Posterior vena cava (tissue), 2 donors: ENCODE results near the gene TEF. TPM values are rescaled to one million over a fixed set of nuclear protein-coding genes. Genes with fewer than 3 reads are reported as not detected.
"Not testable (repeated sequence)": the region's sequence is repeated elsewhere in the genome, so short reads cannot be mapped to it uniquely, and the experiment has no call there.

Experiments
- DNase-seq: peaks from one replicate; pipeline ENCODE4 v3.0.0-alpha.2; 2020; ENCODE audit warnings: low spot score
- intact Hi-C, 2 donors: fragments of 100-400 bp; cut with DNase I; formaldehyde crosslinking; loops; one replicate each; pipeline versions ENCODE4 v1.14.1 to v1.14.2; 2022 to 2023
- total RNA-seq, 2 donors: library from RNA; stranded (reverse); fragmentation: NEBNext Ultra II Directional; extraction: Animal tissue kit (Norgen Biotek cat#: 25700); gene quantifications; one replicate each; pipeline ENCODE4 v1.2.1, GENCODE V29; 2021
- donor health status: DM: yes; HTN: yes; CAD: no.
- donor health status: DM: yes; HTN: yes; CAD: no.

Gene TEF
- total RNA-seq, 2 donors from 2014 or later, result 10.5 to 20.5 TPM

DNA sequence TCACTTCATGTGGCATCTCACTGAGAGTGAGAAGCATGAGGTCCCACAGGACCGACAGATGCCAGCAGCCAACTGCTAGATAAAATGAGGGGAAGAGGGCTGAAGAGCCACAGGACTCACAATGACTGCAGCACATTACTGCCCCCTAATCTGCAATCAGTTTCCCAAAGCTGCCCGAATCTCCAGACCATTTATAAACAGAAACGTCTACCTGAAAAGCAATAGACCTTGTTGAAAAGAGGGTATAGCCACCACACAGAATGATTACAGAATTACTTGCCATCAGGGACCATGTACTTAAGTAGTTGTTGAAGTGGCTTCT is 12.4 kb upstream of the TEF start:
- DNase-seq, result no peak
- intact Hi-C loops, result no loop called here

DNA sequence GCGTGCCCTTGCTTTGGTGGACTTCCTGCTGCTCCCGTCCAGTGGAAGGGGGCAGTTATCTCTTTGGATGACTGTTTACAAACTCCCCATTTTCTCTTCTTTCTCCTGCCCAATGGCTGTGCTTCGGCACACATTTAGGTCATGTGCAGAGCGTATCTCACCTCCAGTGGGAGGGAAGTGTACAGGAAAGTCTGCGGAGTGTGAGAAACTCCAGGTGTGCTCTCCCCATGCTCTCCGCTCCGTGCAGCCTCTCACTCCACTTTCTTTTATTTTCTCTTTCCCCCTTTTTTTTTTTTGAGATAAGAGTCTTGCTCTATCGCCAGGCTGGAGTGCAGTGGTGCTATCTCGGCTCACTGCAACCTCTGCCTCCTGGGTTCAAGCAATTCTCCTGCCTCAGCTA is 11.9 kb upstream of the TEF start:
- no peak for DNase-seq
- intact Hi-C loops, result no loop called here

- no peak for DNase-seq
Observed at GRCh38 chr22:41377846-41378245, 3.9 kb upstream of the TEF start.

GRCh38 chr22:41380993-41381328 is 781 bp upstream of the TEF start:
- intact Hi-C loops, result no loop called here
- peak; percentile 95 for DNase-seq

More at GRCh38 chr22:41377846-41378245, 3.9 kb upstream of the TEF start:
- intact Hi-C loops, result no loop called here

DNA sequence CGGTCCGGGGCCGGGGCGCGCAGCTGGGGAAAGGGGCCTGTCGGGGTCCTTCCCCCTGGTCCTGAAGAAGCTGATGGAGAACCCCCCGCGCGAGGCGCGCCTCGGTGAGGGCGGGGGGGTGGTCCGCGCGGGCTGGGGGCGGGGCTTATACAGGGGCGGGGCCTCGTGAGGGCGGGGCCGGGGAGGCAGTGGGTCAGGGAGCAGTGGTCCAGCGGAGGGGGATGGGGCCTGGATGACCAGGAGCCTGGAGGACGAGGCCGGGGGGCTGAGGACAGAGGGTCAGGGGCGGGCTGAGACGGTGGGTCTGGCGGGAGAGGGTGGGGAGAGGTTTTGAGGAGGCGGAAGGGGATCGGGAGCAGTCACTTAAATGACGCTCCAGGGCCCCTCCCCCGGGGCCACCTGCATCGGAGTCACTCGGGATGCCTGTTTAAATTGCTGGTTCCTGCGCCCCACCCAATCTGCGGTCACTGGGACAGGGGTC is 396 bp downstream of the TEF start:
- intact Hi-C loops, result no loop called here
- DNase-seq, result no peak

- no peak for DNase-seq
- intact Hi-C loops, result no loop called here
Observed at GRCh38 chr22:41382610-41383009, 868 bp downstream of the TEF start.

DNA sequence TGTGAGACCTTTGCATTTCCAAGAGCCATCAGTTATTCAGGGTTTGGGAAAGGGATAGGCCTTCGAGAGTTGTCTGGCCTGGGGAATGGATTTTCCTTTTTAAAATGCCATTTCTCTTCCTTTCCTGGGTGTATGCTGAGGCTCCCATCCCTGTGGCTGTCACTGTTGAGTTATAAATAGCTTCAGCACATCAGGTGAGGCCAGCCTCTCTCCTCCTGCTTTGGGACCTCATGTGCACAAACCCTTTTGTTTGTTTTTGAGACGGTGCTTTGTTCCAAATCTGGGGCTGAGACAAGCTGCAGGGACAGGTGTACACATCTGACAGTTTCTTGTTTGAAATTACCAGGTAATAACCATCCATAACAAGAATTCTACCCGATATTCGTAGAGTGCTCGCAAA is 1.3 kb downstream of the TEF start:
- intact Hi-C loops, result no loop called here

DNA sequence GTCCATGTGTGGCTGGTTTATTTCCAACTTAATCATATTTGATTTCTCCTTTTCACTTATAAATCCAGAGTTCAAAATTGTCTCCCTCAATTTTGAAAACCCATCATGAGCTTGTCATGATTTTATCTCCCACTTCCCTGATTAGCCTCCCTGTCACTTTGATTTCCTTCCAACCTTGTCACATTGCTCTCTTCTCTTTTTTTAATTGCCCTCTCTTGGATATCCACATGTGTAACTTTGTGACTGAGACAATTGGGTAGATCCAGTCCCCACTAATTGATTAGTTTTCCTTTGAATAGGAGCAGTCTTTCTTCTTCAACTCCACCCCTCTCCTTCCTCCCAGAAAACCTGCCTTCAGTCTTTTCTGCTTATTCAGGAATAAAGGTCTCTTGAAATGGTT is 2.4 kb downstream of the TEF start:
- DNase-seq, result no peak
- intact Hi-C loops, result no loop called here

More for the DNA sequence above, 1.3 kb downstream of the TEF start:
- no peak for DNase-seq

- no peak for DNase-seq
- intact Hi-C loops, result no loop called here
Observed at GRCh38 chr22:41387341-41387740, 5.6 kb downstream of the TEF start.

- intact Hi-C loops, result no loop called here
- DNase-seq, result no peak
Observed at GRCh38 chr22:41394012-41394356, 12.2 kb downstream of the TEF start.

DNA sequence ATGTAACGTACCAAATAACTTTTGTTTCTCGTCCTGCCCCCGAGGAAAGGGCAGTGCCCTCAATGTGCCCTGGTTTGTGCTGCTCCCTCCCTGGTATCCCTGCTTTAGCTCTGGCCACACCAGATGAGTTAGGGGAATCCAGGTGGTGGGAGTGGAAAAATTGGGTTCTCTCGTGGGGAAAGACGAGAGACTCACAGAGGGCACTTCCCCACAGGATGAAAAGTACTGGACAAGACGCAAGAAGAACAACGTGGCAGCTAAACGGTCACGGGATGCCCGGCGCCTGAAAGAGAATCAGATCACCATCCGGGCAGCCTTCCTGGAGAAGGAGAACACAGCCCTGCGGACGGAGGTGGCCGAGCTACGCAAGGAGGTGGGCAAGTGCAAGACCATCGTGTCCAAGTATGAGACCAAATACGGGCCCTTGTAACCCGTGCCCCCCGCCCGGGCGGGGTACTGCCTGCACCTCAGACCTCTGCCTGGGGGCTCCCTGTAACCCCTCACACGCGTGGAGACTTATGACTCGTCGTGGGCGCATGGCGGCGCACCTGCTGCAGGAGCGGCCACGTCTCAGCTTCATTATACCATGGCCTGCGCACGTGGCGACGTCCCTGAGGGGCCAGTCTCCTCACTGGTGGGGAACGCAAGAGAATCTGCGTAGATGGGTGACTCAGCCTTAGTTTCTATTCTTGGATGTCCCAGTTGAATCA is 13.9 kb downstream of the TEF start:
- intact Hi-C loops, result no loop called here
- DNase-seq, result no peak

- intact Hi-C loops, result no loop called here
- DNase-seq, result no peak
Observed at GRCh38 chr22:41397143-41397811, 15.5 kb downstream of the TEF start.

- intact Hi-C loops, result no loop called here
- DNase-seq, result no peak
Observed at GRCh38 chr22:41398921-41399320, 17.2 kb downstream of the TEF start.

- DNase-seq, result no peak
- intact Hi-C loops, result loop anchor here (5.0 kb wide), 2 partner anchors 115 to 130 kb away; no protein-coding TSS in a partner anchor
Observed at GRCh38 chr22:41401781-41402648, 20.3 kb downstream of the TEF start.

DNA sequence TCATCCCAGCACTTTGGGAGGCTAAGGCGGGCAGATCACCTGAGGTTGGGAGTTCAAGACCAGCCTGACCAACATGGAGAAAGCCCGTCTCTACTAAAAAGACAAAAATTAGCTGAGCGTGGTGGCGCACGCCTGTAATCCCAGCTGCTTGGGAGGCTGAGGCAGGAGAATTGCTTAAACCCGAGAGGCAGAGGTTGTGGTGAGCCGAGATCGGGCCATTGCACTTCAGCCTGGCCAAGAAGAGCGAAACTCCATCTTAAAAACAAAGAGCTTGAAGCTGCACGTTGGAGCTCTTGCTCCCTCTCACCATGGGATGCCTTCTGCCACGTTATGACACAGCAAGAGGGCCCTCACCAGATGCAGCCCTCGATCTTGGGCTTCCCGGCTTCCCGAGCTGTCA is 21.1 kb downstream of the TEF start:
- intact Hi-C loops, result loop anchor here (5.0 kb wide), 2 partner anchors 114 to 129 kb away; no protein-coding TSS in a partner anchor
- not testable (repeated sequence) for DNase-seq

DNA sequence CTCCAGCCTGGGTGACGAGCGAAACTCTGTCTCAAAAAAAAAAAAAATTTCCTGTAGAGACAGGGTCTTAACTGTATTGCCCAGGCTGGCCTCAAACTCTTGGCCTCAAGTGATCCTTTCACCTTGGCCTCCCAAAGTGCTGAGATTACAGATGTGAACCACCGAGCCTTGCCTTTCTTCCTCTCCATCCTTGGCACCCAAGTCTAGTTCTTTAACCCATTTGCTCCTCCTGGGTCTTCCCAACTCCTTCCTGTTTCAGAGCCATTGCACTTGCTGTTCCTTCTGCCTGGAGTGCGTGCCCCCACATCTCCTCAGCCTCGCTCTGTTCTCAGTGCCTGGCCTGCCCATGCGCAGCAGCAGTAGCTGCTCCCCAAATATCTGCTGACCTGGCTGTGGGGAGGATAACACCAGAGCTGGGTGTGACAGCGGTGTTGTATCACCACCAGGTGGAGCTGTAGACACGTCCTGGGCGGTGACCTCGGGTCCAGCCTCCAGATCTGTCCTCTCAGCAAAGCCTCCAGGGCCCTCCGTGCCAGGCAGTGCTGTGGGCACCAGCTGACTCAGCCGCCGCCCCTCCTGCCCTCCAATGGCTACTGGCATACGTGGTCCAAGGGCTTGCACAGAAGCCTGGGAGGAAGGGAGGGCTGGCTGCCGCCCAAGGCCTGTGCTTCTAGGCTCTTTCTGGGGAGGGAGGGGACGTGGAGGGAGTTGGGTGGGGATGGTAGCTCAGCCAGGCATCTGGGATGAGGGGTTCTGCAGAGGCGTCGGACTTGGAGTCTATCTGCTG is 22.0 kb downstream of the TEF start:
- intact Hi-C loops, result loop anchor here (5.0 kb wide), 2 partner anchors 114 to 129 kb away; no protein-coding TSS in a partner anchor
- DNase-seq, result peak; percentile 97

DNA sequence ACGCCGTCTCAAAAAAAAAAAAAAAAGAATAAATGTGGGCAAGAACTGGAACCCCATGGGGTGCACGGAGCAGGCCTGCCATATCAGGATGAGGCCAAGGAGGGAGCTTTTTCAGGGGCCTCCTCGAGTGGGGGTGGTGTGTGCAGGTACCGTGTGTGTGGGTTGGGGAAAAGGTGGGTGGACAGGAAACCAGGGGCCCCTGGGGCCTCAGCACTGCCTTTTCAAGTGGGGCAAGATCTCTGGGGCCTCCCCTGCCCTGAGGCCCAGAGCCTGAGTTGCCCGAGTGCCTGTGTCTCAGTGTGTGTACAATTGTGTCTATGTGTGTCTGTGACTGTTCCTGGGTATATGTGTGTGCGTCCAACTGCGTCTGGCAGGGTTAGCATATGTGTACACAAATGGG is 23.8 kb downstream of the TEF start:
- no peak for DNase-seq
- intact Hi-C loops, result no loop called here

GRCh38 chr22:41406410-41406809 is 24.7 kb downstream of the TEF start:
- DNase-seq, result no peak
- intact Hi-C loops, result no loop called here

DNA sequence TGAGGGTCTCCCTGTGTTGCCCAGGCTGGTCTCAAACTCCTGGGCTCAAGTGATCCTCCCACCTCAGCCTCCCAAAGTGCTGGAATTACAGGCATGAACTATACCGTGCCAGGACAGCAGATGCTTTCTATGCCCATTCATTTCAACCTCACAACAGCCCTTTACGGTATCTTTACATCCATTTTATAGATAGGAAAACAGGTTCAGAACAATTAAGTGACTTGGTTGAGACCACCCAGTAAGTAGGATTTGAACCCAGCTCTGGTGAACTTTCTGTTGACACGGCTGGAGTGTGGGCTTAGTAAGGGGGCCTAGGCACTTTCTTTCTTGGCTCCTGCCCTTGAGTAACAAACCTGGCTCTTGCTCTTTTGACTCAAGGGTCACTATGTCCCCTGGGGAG is 25.7 kb downstream of the TEF start:
- no peak for DNase-seq
- intact Hi-C loops, result no loop called here
